Activated CD4-positive, CD25-positive, alpha-beta regulatory T cell (primary cell): ENCODE results near the gene GAS6.

Experiments used
- DNase-seq, 4 experiments: peaks; one replicate each; lab custom pipeline; 2025; lab: John Stamatoyannopoulos, UW

GAS6 gene

GRCh38 chr13:113819731-113820715 is 43.9 kb downstream of the GAS6 start:
- no peak for DNase-seq

GRCh38 chr13:113819341-113819730 is 44.5 kb downstream of the GAS6 start:
- DNase-seq: no peak

GRCh38 chr13:113818700-113819295 is 45.1 kb downstream of the GAS6 start:
- no peak for DNase-seq

- DNase-seq: no peak
These were observed 45.8 kb downstream of the GAS6 start for GRCh38 chr13:113817860-113818691.

- DNase-seq: peak; percentile 65 to 80 (median 76)
These were observed 46.7 kb downstream of the GAS6 start for GRCh38 chr13:113816946-113817859.

GRCh38 chr13:113816254-113816929 is 47.5 kb downstream of the GAS6 start:
- no peak for DNase-seq

GRCh38 chr13:113815151-113816058 is 48.5 kb downstream of the GAS6 start:
- no peak for DNase-seq

- no peak for DNase-seq
These were observed 49.4 kb downstream of the GAS6 start for GRCh38 chr13:113814435-113814821.

GRCh38 chr13:113813749-113814434 is 50.0 kb downstream of the GAS6 start:
- DNase-seq: no peak

GRCh38 chr13:113813070-113813748 is 50.7 kb downstream of the GAS6 start:
- DNase-seq: no peak

GRCh38 chr13:113812178-113813040 is 51.5 kb downstream of the GAS6 start:
- DNase-seq: no peak

- DNase-seq: no peak
These were observed 52.6 kb downstream of the GAS6 start for GRCh38 chr13:113811081-113811928.

GRCh38 chr13:113810640-113811039 is 53.2 kb downstream of the GAS6 start:
- no peak for DNase-seq

GRCh38 chr13:113809934-113810333 is 53.9 kb downstream of the GAS6 start:
- no peak for DNase-seq

- no peak for DNase-seq
These were observed 55.6 kb downstream of the GAS6 start for GRCh38 chr13:113808058-113808834.

GRCh38 chr13:113806526-113806925 is 57.4 kb downstream of the GAS6 start:
- no peak for DNase-seq
